ENCODE measurements around the gene AKR1C8.

Gene AKR1C8

DNA sequence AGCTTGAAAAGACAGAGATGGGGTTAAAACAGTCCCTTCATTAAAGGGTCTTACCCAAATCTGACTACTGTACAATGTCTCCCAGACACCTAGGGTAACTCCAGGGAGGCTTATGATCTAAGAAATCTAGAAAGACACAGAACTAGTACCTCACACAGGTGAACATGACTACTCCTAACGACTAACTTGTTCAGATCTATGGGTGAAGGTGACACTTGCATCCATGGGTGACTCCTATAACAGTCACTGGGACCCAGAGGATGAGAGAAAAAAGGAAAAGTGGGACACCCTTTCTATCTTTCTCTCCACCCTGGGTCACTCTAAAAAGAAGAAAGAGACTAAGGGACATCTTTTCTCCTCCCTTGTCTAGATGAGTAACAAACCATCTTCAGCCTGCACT lies 19.2 kb downstream of the AKR1C8 start:
- no peak for DNase-seq (ENCODE audit: low read depth)
- H3K4me3 ChIP-seq (ENCODE audit: low read depth, low read length), result no peak overlapping the region
- no peak for TF ChIP-seq CTCF (IDR thresholded peaks at IDR 0.05; ENCODE audit: control insufficient read depth, extremely low read depth, insufficient read depth)

- no peak for DNase-seq (ENCODE audit: low read depth)
- H3K4me3 ChIP-seq (ENCODE audit: low read depth, low read length), result no peak overlapping the region
- TF ChIP-seq CTCF (IDR thresholded peaks at IDR 0.05; ENCODE audit: control insufficient read depth, extremely low read depth, insufficient read depth), result no peak
Measured at GRCh38 chr10:5163487-5163886, 21.5 kb downstream of the AKR1C8 start.

GRCh38 chr10:5159126-5159525 lies 25.8 kb downstream of the AKR1C8 start:
- no peak for TF ChIP-seq CTCF (IDR thresholded peaks at IDR 0.05; ENCODE audit: control insufficient read depth, extremely low read depth, insufficient read depth)
- H3K4me3 ChIP-seq (ENCODE audit: low read depth, low read length), result no peak overlapping the region
- no peak for DNase-seq (ENCODE audit: low read depth)

DNA sequence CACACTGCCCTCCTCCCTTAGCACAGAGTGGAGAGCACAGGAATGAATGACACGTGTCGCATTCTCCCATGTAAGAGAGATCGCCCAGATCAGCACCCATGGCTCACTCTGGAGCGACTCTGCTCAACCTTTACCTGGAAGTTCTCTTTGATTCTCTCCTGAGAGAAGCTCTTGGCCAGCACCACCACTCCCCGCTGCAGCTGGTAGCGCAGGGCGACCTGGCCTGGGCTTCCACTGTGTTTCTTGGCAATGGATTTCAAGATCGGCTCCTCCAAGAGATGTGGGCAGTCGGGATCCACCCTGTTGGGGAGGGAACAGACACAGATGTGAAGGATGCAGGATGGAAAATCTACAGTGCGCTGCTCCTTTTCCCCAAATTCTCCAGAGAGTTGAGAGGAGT lies 27.4 kb downstream of the AKR1C8 start:
- H3K4me3 ChIP-seq (ENCODE audit: low read depth, low read length), result no peak overlapping the region
- no peak for TF ChIP-seq CTCF (IDR thresholded peaks at IDR 0.05; ENCODE audit: control insufficient read depth, extremely low read depth, insufficient read depth)
- DNase-seq (ENCODE audit: low read depth), result no peak

- no peak for TF ChIP-seq CTCF (IDR thresholded peaks at IDR 0.05; ENCODE audit: control insufficient read depth, extremely low read depth, insufficient read depth)
- no peak overlapping the region for H3K4me3 ChIP-seq (ENCODE audit: low read depth, low read length)
- DNase-seq (ENCODE audit: low read depth), result no peak
Measured at GRCh38 chr10:5155951-5156350, 29.0 kb downstream of the AKR1C8 start.

- no peak for TF ChIP-seq CTCF (IDR thresholded peaks at IDR 0.05; ENCODE audit: control insufficient read depth, extremely low read depth, insufficient read depth)
- no peak for DNase-seq (ENCODE audit: low read depth)
- H3K4me3 ChIP-seq (ENCODE audit: low read depth, low read length), result no peak overlapping the region
Measured at GRCh38 chr10:5151076-5151475, 33.9 kb downstream of the AKR1C8 start.

GRCh38 chr10:5148678-5149032 lies 36.3 kb downstream of the AKR1C8 start:
- H3K4me3 ChIP-seq (ENCODE audit: low read depth, low read length), result no peak overlapping the region
- no peak for TF ChIP-seq CTCF (IDR thresholded peaks at IDR 0.05; ENCODE audit: control insufficient read depth, extremely low read depth, insufficient read depth)
- DNase-seq (ENCODE audit: low read depth), result no peak
